HG03460 (cell line): ENCODE measurements around the gene GPA33.

ENCODE experiments used
- ATAC-seq: cut with Tn5 transposase; IDR thresholded peaks from one replicate; pipeline ENCODE4 v1.9.1; 2021; ENCODE audit not compliant: unreplicated experiment

Gene GPA33

DNA sequence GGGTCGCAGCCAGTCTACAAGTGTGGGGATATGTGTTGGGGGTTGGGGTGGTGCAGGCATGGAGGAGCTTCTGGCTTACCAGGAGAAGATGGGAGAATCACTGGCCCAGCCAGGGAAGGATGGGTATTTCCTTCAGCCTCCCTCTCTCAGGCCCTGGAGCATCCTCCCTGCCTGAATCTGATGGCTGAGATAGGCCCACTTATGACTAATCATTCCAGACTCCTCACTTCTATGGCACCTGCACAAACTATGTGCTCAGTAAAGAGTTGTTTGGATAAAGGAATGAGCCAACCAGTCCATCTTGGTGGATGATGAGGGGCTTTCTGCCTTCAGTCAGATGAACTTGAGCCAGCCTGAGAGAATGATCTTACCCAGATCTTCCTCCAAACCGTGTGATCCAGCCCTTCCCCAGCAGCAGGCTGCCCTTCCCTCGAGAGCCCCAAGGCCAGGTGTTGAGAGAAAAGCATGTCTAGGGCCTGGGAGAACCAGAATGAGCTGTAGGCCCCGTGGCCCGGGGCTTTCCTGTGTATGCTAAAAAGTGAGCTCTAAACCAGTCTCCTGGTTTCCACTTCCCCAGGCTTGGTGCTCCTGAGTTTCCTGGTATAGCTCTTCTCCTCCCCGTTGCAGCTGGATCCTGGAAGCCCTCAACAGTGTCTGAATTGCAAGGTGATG, 1.3 kb downstream of the GPA33 start:
- no peak for ATAC-seq

DNA sequence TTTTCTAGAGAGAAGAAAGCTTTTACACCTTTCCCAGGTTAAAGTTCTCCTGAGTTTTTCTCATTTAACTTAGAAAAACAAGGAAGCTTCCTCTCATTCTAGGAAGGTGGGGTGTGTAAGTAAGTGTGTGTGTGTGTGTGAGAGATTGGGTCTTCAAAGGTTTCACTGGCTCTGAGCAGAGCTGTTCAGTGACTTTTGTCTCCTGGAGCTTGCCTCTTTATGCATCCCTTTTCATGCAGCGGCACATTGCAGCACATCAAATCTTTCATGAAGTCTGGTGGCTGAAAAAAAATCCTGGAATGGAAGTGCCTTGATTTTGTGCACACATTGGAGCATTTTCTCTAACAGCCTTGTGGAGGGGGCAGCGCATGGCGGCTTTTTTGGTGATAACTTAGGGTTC, 3.4 kb downstream of the GPA33 start:
- no peak for ATAC-seq

- ATAC-seq, result no peak
Measured at GRCh38 chr1:167086033-167086432, 4.1 kb downstream of the GPA33 start.

- no peak for ATAC-seq
Measured at GRCh38 chr1:167084757-167085156, 5.4 kb downstream of the GPA33 start.

GRCh38 chr1:167083871-167084270, 6.3 kb downstream of the GPA33 start:
- no peak for ATAC-seq

DNA sequence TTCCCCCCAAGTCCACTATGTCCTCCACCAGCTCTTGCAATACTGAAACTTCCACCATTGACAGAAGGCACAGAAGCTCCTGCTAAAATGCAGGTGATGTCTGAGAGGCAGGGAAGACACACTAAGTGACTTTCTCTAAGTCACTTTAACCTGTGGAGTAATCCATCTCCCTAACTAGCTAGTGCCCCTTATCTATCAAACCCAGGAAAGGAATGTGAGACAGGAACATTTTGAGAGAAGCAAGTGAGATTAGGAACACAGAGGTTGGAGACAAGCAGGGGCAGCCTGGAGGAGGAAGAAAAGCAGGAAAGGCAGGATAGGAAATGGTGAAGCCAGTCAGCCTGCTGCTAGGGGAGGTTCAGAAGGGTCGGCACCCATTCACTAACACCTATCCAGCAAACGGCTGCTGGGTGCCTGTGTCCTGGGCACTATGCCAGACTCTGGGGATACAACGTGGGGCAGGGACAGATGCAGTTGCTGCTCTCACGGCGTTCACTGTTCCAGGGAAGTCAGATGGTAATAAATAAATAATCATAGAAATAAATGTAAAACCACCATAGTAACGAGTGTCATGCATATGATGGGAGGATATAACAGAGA, 7.0 kb downstream of the GPA33 start:
- ATAC-seq, result no peak

- ATAC-seq, result no peak
Measured at GRCh38 chr1:167082511-167083027, 7.6 kb downstream of the GPA33 start.

GRCh38 chr1:167081594-167082156, 8.5 kb downstream of the GPA33 start:
- ATAC-seq, result no peak

DNA sequence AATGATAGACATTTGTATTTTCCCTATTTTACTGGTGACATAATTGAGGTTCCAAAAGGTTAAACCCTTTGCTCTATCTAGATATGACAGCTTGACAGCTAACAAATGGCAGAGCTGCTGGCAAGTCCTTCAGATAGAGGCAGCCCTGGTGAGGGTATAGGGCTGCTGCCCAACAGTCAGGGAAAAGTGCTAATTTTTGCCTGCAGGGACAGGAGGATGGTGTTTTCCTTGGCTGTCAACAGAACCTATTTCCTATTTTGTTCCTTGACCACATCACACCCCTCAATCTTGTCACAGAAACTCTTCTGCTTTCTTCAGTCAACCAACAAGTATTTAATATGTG, 12.3 kb downstream of the GPA33 start:
- ATAC-seq, result no peak

DNA sequence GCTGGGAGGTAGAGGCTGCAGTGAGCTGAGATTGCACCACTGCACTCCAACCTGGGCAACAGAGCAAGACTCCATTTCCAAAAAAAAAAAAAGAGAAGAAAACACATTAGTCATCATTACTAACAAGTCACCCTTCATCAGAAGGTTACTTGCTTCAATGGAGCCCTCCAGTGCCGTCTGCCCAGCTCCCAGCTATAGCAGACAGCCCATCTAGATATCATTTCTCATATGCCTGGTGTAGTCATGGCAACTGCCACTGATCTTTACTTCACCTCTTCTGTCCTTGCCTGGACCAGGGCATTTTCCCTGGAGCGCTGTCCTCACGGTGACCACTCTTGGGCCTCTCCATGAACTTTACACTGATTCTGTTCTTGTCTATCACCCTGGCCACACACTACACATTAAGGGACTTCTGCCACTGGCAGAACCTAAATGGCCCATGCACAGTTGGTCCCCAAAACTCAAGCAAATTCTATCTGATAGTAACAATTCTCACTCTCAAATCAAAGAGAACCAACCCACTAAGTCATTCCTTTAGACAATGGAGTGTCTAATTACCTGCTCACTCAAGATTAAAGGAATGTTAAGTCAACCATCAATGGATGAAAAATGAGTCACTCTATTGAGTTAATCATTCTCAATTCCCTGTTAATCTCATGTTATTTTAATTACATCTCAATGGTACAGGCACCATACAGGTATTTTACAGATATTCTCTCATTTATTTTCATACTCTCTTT, 12.9 kb downstream of the GPA33 start:
- no peak for ATAC-seq

- no peak for ATAC-seq
Measured at GRCh38 chr1:167076136-167076710, 14.0 kb downstream of the GPA33 start.

GRCh38 chr1:167071286-167071685, 18.9 kb downstream of the GPA33 start:
- ATAC-seq, result no peak

DNA sequence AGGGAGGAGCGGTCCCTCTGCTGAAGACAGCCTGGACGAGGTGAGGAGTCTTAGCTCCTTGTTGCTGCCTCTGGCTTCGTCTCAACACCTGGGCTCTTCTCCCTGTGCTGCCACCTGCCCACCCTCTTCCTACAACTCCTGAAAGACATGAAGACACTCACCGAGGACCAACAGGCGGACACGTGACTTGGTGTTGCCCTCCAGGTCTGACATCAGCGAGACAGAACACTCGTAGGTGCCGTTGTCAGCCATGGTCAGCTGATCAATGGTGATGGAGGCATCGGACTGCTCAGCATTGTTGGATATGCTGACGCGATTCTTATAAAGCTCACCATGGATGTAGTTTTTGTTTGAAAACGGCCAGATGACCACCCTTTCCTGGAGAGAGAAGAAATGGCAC, 21.4 kb downstream of the GPA33 start:
- ATAC-seq, result no peak

- no peak for ATAC-seq
Measured at GRCh38 chr1:167067904-167068303, 22.3 kb downstream of the GPA33 start.

GRCh38 chr1:167066333-167067122, 23.6 kb downstream of the GPA33 start:
- ATAC-seq, result peak; percentile 77

- ATAC-seq, result no peak
Measured at GRCh38 chr1:167065471-167065870, 24.7 kb downstream of the GPA33 start.

DNA sequence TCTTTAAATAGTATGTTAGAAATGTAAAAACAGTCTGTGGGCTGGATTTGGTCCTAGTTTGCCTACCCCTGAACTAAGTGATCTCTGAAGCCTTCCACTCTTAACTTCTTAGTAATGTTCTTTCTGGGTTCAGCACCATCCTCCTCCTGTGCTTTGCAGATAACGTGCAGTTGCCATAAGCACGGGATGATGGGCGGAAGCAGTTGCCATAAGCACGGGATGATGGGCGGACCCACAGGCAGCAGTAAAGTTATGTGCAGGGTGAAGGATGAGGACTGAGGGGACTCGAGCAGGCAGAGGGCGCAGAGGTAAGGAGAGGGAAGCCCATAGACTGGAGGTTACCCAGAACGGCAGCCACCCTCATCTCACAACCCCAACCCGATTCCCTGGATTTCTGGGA, 25.6 kb downstream of the GPA33 start:
- ATAC-seq, result no peak

GRCh38 chr1:167061073-167061464, 29.1 kb downstream of the GPA33 start:
- ATAC-seq, result no peak

DNA sequence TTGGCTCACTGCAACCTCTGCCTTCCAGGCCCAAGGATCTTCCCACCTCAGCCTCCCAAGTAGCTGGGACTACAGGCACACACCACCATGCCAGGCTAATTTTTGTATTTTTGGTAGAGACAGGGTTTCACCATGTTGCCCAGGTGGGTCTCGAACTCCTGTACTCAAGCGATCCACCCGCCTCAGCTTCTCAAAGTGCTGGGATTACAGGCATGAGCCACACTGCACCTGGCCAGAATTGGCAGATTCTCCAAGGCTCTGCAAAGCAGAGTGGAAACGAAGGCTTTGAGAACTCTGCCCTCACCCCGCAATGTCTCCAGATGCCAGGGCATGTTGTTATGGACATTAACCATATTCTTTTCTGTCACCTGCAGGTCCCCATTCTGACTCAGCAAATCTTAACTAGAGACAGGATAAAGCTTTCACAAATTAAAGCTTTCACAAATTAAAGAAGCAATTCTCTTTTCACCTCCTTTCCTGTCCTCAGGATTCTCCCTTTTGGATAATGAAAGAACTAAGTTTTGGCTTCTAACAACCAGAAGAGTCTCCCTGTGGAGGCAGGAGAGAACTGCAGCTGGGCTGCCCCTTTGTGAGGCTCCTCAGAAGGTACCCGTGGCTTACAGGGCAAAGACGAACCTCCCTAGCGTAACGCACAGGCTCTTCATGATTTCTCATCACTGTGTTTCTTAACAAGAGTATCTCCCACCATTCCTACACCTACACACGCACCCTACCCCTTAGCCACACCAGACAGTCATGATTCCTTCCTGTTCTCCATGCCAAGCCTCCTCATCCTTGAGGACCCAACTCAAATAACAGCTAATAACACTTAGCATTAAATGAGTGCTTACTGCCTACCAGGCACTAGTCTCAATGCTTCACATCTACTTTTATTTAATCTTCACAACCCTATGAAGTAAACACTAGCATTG, 29.8 kb downstream of the GPA33 start:
- no peak for ATAC-seq

- no peak for ATAC-seq
Measured at GRCh38 chr1:167059809-167060107, 30.4 kb downstream of the GPA33 start.
